ENCODE measurements around the gene CDK6. TPM values are rescaled to one million over a fixed set of nuclear protein-coding genes. Genes with fewer than 3 reads are reported as not detected.

The CDK6 gene
- polyA plus RNA-seq, 1 donor (not counting 4 experiments of a cell fraction or from before 2014, with no cell fraction given), result 53.5 TPM

GRCh38 chr7:92766461-92767003, 69.8 kb downstream of the CDK6 start:
- H3K4me1 ChIP-seq (ENCODE audit: control insufficient read depth, extremely low read depth, insufficient read depth, low read length), result peaks cover 64% of the 10 kb centered on the region
- peaks cover 82% of the 10 kb centered on the region for H3K79me2 ChIP-seq (ENCODE audit: control insufficient read depth, insufficient read depth, low read length)
- peaks cover 1 to 4% of the 10 kb centered on the region in 2 experiments for H3K36me3 ChIP-seq (ENCODE audit: control insufficient read depth in 2 of 2, extremely low read depth in 1 of 2, insufficient read depth in 2 of 2, low read length in 2 of 2)
- no peak for TF ChIP-seq EZH2 (IDR thresholded peaks at IDR 0.05; ENCODE audit: low read length)
- TF ChIP-seq, protein P1, sequence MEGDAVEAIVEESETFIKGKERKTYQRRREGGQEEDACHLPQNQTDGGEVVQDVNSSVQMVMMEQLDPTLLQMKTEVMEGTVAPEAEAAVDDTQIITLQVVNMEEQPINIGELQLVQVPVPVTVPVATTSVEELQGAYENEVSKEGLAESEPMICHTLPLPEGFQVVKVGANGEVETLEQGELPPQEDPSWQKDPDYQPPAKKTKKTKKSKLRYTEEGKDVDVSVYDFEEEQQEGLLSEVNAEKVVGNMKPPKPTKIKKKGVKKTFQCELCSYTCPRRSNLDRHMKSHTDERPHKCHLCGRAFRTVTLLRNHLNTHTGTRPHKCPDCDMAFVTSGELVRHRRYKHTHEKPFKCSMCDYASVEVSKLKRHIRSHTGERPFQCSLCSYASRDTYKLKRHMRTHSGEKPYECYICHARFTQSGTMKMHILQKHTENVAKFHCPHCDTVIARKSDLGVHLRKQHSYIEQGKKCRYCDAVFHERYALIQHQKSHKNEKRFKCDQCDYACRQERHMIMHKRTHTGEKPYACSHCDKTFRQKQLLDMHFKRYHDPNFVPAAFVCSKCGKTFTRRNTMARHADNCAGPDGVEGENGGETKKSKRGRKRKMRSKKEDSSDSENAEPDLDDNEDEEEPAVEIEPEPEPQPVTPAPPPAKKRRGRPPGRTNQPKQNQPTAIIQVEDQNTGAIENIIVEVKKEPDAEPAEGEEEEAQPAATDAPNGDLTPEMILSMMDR (optimal IDR thresholded peaks at IDR 0.05 in 1 of 3, IDR thresholded peaks at IDR 0.05 in 1 of 3, conservative IDR thresholded peaks at IDR 0.05 in 1 of 3; ENCODE audit: extremely low read depth in 1 of 3, insufficient read depth in 2 of 3, low read length in 3 of 3), result no peak
- FAIRE-seq (peak; percentile 49), DNase-seq (ENCODE audit: low read depth, low spot score) (no peak)
- dilution Hi-C loops (cut with MboI; ENCODE audit: extremely low pct_ligation_motif_present, low sequenced_read_pairs), result no loop called here
- peak overlapping the region; percentile 61 for H3K9ac ChIP-seq (ENCODE audit: control insufficient read depth, extremely low read depth, insufficient read depth, low read length)
- H3K4me3 ChIP-seq (ENCODE audit: control insufficient read depth in 2 of 3, extremely low read depth in 1 of 3, insufficient read depth in 2 of 3, low read depth in 1 of 3, low read length in 3 of 3), result peak overlapping the region in 2 of 3 experiments; percentile 11 to 12
- H3K4me2 ChIP-seq (ENCODE audit: control insufficient read depth, extremely low read depth, insufficient read depth, low read depth, low read length), result peak overlapping the region; percentile 80
- no peaks in the 10 kb centered on the region for H3K27me3 ChIP-seq (ENCODE audit: control insufficient read depth, extremely low read depth, insufficient read depth, low read length)
- peaks cover 3% of the 10 kb centered on the region for H4K20me1 ChIP-seq (ENCODE audit: control insufficient read depth, extremely low read depth, insufficient read depth, low read length)
- no peaks in the 10 kb centered on the region for H3K9me1 ChIP-seq (ENCODE audit: control insufficient read depth, extremely low read depth, insufficient read depth, low read length)
- no peak overlapping the region for H2AFZ ChIP-seq (ENCODE audit: control insufficient read depth, low read length)
- H3K27ac ChIP-seq (ENCODE audit: control insufficient read depth, insufficient read depth, low read length), result peak overlapping the region; percentile 93
- no peaks in the 10 kb centered on the region for H3K9me3 ChIP-seq (ENCODE audit: control insufficient read depth, low read depth, low read length)

DNA sequence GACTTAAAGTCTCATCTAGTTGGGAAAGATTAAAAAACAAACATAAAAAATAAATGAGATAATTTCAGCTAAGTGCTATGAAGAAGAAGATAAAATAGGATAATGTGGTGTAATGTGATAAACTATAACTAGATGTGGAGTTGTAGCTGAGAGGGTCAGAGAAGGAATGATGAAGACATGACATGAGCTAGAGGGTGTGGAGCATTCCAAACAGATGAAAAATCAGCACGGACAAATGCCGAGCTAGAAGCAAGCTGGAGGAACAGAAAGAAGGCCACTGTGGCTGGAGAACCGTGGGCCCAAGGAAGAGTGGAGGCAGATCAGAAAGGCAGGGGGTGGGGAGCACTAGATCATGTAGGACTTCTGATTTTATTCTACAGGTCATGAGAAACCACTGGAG, 70.6 kb downstream of the CDK6 start:
- FAIRE-seq (peak; percentile 94), DNase-seq (ENCODE audit: low read depth, low spot score) (no peak)
- Histone ChIP-seq H4K20me1 (ENCODE audit: control insufficient read depth, extremely low read depth, insufficient read depth, low read length) (peaks cover 3% of the 10 kb centered on the region), H3K9me1 (ENCODE audit: control insufficient read depth, extremely low read depth, insufficient read depth, low read length) (no peaks in the 10 kb centered on the region), H3K4me2 (ENCODE audit: control insufficient read depth, extremely low read depth, insufficient read depth, low read depth, low read length) (peak overlapping the region; percentile 80), H3K4me3 (ENCODE audit: control insufficient read depth in 2 of 3, extremely low read depth in 1 of 3, insufficient read depth in 2 of 3, low read depth in 1 of 3, low read length in 3 of 3) (peak overlapping the region in 2 of 3 experiments; percentile 12 to 16), H2AFZ (ENCODE audit: control insufficient read depth, low read length) (no peak overlapping the region), H3K79me2 (ENCODE audit: control insufficient read depth, insufficient read depth, low read length) (peaks cover 85% of the 10 kb centered on the region), H3K4me1 (ENCODE audit: control insufficient read depth, extremely low read depth, insufficient read depth, low read length) (peaks cover 64% of the 10 kb centered on the region), H3K27ac (ENCODE audit: control insufficient read depth, insufficient read depth, low read length) (peak overlapping the region; percentile 93), H3K27me3 (ENCODE audit: control insufficient read depth, extremely low read depth, insufficient read depth, low read length) (no peaks in the 10 kb centered on the region), H3K9ac (ENCODE audit: control insufficient read depth, extremely low read depth, insufficient read depth, low read length) (peak overlapping the region; percentile 61), H3K9me3 (ENCODE audit: control insufficient read depth, low read depth, low read length) (no peaks in the 10 kb centered on the region), H3K36me3 (ENCODE audit: control insufficient read depth in 2 of 2, extremely low read depth in 1 of 2, insufficient read depth in 2 of 2, low read length in 2 of 2) (peaks cover 1 to 4% of the 10 kb centered on the region in 2 experiments)
- TF ChIP-seq, protein P1 (optimal IDR thresholded peaks at IDR 0.05 in 1 of 3, IDR thresholded peaks at IDR 0.05 in 1 of 3, conservative IDR thresholded peaks at IDR 0.05 in 1 of 3; ENCODE audit: extremely low read depth in 1 of 3, insufficient read depth in 2 of 3, low read length in 3 of 3), result no peak
- TF ChIP-seq EZH2 (IDR thresholded peaks at IDR 0.05; ENCODE audit: low read length), result no peak
- dilution Hi-C loops (cut with MboI; ENCODE audit: extremely low pct_ligation_motif_present, low sequenced_read_pairs), result no loop called here

Measured in keratinocyte (primary cell).